ENCODE data around the gene C5orf22.
"Not testable (repeated sequence)": the region's sequence is repeated elsewhere in the genome, so short reads cannot be mapped to it uniquely, and the experiment has no call there.

Gene C5orf22

DNA sequence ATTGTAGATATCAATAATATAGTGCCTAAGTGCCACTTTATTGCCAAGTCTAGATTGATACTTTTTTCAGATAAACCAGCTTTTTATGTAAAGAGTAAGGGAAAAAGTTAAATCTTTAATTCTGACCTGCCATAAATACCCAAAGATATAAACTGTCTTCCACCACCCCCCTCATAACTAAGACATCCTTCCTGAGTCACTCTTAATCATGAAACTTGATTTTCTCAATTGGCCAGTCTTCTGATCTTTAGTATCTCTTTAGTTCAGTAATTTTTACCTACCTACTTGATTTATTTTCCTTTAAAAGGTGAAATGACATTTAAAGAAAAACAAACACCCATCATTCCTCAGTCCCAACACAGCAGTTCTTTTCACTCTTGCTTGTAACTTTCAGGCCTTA is 21.8 kb downstream of the C5orf22 start:
- no peak for DNase-seq (ENCODE audit: low read depth in 3 of 3)

DNA sequence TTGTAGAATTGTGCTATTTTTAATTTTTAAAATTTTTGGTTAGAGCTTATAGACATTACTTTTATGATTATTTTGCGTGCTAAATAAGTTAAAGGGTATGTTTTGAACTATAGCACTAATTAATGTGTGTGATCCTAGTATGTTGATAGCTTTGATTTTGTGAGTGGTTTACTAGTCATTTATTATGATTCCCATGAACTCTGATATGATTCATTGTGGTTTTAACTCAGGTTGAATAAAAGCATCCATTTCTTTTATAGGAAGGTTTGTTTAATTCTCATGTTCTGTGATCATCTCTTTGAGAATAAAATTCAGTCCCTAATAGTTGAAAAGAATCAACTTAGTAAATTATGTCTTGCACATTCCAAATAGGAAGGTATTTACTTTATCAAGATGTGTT is 22.5 kb downstream of the C5orf22 start:
- no peak for DNase-seq (ENCODE audit: low read depth in 3 of 3)

DNA sequence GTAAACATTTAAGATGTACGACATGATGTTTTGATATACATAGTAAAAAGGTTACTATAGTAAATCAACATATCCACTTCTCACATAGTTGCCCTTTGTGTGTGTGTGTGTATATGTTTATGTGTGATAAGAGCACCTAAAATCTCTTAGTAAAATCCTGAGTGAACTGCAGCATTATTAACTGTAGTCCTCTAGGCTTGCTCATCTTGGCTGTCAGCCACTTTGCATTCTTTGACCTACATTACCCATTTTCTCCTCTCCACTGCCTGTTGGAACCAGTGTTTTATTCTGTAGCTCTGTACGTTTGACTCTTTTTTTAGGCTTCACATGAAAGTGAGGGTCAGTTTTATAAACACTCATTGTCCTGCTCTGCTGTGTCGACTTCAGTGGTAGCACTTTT is 24.4 kb downstream of the C5orf22 start:
- DNase-seq (ENCODE audit: low read depth in 3 of 3): no peak

DNA sequence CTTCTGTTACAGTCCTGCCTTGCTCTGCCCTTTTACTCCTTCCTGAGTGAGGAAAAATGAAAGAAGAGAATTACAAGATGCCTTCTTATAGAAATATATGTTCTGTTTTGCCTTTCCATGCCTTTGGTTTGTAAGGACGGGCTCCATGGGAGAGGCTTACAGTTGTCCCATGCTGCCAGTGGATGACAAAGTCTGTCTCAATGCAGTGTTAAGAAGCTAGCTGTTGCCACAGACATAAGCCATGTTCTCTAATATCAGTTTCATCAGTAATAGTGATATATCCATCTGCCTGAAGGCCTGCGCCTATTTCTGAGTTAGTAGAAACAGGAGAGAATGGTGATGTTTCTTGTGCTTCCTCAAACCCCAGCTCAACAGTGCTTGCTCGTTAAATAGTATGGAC is 27.8 kb downstream of the C5orf22 start:
- DNase-seq (ENCODE audit: low read depth in 3 of 3): no peak

DNA sequence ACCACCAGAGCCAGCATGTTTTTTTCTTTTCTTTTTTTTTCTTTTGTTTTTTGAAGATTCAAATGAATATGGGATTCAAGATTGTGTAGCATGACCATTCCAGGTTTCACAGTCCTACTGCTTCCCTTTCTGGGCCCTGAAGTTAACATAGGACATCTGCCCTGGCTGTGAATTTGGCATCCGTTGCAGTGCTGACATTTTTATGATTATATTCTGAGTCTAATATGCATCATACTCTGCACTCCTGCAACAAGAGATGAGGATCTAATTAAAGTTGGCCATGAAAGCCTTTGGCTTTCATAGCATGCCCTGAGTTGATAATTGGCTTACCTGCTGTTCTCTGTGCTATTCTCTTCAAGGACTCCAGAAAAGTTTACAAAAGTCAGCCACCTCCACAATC is 29.8 kb downstream of the C5orf22 start:
- no peak for DNase-seq (ENCODE audit: low read depth in 3 of 3)

DNA sequence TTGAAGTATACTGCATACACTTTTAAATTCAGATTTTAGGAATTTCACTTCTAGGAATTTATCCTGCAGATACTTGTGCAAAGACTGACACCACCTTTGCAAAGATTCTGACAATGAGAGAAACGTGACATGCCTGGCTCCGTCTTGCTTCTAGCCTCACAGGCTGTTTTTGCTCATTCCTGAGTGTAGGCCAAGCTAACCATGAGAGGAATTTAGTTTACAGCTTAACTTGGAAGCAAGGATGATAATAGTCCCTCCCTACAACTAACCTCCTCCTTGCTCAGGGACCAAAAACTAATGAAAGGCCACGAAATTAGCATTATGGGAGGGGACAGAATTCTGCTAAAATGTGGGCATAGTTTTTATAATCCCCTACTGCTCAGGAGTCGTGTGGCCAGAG is 31.1 kb downstream of the C5orf22 start:
- no peak for DNase-seq (ENCODE audit: low read depth in 3 of 3)

DNA sequence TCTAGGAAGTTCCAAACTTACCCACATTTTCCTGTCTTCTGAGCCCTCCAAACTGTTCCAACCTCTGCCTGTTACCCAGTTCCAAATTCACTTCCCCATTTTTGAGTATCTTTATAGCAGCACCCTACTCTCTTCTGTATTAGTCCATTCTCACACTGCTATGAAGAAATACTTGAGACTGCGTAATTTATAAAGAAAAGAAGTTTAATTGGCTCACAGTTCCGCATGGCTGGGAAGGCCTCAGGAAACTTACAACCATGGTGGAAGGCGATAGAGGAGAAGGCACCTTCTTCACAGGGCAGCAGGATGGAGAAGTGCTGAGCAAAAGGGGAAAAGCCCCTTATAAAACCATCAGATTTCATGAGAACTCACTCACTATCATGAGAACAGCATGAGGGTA is 34.3 kb downstream of the C5orf22 start:
- not testable (repeated sequence) for DNase-seq (ENCODE audit: low read depth in 3 of 3)

DNA sequence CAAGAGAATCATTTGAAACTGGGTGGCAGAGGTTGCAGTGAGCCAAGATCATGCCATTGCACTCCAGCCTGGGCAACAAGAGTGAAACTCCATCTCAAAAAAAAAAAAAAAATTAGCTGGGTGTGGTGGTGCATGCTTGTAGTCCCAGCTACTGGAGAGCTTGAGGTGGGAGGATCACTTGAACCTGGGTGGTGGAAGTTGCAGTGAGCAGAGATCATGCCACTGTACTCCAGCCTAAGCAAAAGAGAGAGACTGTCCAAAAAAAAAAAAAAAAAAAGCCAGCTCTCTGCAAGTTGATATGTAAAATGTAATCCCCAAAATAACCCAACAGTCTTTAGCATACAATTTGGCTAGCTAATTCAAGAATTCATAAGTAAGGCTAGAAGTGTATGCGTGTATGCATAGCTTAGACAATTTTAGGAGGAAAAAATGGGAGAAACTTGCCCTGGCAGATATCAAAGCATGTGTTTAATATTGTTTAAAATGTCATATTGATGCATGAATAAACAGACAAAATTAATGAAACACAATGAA is 36.3 kb downstream of the C5orf22 start:
- DNase-seq (ENCODE audit: low read depth in 3 of 3): no peak

DNA sequence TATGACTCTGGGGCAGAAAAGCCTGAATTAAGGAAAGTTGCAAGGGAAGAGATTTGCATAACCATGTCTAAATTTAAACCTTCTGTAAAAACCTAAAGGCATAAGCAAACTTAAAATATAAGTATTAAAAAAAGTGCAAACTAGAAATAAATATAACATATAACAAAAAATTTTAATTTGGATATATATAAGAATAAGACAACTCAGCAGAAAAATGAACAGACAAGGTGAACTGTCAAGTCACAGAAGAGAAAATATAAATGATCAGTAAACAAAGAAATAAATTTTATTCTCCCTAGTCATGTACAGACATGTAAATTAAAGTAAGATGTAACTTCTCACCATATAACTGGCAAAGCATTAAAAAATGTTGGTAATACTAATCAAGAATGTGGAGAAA is 37.0 kb downstream of the C5orf22 start:
- no peak for DNase-seq (ENCODE audit: low read depth in 3 of 3)

DNA sequence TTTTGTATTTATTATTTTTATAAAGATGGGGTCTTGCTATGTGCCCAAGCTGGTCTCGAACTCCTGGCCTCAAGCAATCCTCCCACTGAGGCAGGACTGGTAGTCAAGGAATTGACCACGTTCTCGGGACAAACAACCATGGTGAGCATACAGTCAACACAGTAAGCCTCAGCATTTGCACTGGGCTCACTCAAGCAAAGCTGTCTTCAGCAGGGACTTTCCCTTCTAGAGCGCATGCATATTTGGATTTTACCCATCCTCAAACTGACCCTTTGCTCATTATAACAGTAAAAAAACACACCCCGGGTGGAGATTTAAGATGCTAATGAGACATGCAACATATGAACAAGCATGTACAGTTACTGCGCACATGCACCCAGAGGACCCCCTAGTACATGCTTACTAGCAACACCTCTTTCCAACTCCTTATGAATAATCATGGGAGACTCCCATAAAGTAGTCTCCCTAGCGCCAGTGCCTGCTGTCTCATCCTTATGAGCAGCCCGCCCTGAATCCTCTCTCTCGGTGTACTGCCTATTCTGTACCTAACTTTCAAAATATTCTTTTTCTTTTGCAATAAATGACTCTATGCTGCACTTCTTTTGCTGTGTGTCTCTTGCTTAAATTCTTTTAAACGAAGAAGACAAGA is 41.5 kb downstream of the C5orf22 start:
- no peak for DNase-seq (ENCODE audit: low read depth in 3 of 3)

DNA sequence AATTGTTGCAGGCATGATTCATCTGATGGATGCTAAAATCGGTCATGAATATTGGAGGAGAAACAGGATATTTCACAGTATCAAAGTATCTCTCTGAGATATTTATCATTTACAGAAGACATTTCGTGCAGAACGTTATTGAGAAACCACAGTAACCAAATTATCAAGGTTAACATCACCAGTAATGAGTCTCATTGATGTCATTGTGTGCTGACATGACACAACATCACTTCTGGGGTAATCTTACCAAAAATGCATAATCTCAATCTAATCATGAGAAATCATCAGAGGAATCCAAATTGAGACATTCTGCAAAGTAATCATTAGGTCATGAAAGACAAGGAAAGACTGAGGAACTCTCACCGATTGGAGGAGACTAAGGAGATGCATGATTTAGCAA is 42.7 kb downstream of the C5orf22 start:
- DNase-seq (ENCODE audit: low read depth in 3 of 3): no peak

DNA sequence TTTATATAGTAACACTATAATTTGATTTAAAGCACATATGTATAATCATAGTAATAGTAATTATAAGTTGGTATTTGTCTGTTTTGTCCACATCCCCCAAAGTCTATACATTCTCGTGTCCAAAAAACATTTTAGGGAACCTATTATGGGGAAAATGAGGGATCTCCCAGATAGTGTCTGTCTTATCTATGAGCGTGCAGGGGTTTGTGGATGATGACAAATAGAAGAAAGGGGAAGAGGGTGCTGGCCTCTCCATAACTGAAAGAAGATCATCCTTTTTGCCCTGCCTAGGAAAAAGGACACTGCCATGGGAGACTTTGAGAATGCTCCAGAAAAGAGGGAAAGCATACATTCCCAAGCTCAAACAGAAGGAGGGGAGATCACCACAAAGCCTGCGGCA is 45.3 kb downstream of the C5orf22 start:
- DNase-seq (ENCODE audit: low read depth in 3 of 3): no peak

DNA sequence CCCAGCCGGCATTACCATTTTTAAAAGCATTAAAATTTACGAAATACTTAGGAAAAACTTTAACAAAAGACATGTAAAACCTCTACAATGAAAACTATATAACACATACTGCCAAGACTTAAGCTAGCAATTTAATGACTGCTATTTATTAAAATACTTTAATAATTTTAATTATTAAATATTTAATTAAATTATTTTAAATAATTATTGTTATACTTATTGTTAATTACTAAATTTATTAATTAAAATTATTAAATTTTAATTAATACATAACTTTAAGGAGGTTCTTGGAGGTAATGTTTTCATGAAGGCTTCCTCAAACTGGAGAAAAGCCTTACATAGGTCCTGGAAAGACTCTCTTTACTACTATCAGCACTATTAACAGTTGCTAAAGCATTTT is 47.5 kb downstream of the C5orf22 start:
- DNase-seq (ENCODE audit: low read depth in 3 of 3): no peak

DNA sequence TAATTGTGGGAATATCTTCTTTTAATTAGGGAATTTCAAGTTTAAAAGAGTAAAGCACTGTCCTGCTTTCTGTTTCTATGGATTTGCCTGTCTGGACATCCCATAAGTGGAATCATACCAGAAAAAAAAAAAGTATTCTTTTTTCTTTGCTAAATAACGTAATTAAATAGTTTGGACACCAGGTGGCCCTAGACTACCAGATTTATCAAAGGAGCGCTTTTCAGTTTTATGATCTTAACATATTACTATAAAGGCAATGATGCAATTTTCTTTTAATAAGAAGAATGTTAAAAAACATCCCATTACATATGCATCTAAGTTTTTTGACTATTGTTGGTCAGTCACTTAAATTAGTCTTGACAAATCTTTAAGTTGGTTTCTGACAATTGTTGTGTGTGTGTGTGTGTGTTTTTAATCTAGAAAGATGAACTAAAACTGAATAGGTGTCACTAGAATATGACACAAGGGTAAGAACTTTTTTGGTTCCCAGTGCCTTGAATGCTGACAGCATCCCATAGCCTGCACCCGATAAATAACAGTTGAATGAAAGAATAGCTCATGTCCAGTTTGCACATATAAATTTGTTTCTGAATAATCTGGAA is 49.5 kb downstream of the C5orf22 start:
- DNase-seq (ENCODE audit: low read depth in 3 of 3): no peak

DNA sequence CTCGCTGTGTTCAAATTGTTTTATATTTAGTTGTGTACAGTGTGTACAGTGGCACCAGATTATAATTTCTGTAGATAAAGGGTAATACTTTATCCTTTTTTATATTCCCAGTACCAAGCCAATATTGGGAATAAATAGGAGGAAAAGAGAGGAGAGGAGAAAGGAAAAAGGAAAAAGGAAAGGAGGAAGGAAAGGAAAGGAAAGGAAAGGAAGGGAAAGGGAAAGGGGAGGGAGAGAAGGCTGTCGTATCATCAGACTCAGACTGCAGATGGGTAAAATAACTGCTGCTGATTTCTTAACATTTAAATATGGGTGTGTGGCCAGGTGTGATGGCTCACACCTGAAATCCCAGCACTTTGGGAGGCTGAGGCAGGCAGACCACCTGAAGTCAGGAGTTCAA is 51.0 kb downstream of the C5orf22 start:
- DNase-seq (ENCODE audit: low read depth in 3 of 3): no peak

DNA sequence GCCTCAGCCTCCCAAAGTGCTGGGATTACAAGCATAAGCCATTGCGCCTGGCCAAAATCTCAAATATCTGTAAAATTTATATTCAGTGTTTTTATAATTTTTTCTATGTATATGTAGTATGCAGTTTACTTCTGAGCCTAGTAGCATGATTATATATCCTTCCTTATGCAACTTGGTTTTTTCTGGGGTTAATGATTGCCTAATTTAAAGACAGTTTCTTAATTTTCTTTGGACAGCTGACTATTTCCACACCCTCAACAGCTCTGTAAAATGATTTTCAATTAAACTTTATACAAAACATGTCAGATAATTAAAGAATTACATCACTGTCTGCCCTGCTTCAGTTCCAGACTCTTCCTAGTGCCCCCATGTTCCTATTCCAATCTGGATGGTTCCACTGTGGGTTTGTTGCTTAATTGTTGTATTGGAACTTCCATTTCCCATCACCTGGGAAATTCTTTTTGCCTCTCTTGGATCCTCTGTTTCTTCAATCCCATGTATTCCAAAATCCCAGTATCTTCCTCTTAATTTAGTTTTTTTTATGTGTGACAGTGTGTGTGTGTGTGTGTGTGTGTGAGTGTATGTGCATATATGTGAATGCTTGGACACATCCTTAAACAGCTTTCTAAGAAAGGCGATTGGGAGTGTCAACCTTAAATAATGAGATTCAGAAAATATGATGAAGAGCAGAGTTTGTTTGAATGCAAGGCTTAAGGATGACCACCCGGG is 53.2 kb downstream of the C5orf22 start:
- DNase-seq (ENCODE audit: low read depth in 3 of 3): no peak

DNA sequence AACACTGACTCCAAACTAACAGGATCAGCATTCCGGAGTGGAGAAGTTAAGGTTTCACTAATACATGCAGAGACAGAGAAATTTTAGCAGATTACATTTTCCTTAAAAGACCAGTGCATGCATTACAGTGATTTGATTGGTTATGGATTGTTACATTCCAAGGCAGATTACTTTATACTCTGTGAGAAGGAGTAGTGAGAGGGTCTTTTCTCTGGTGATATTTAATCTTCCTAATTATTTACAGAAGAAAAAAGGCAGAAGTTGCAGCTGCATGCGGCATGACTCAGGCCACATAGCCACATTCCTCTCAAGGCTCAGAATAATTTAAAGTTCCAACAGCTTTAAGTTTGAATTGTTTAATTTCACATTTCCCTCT is 53.8 kb downstream of the C5orf22 start:
- DNase-seq (ENCODE audit: low read depth in 3 of 3): no peak

DNA sequence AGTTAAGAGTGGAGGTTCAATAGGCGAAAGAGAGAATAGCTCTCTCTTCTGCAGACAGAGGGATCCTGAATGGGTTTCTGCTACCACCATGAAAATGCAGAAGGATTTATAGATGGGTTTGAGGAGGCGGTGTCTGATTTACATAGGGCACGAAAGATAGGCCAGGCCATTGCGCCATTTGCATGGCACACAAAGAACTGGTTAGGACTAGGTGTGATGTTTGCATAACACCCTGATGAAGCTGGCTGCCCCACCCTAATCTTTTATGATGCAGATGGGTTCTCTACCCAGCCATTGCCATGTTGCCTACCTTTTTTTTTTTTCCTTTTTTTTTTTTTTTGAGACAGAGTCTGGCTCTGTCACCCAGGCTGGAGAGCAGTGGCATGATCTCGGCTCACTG is 55.4 kb downstream of the C5orf22 start:
- DNase-seq (ENCODE audit: low read depth in 3 of 3): no peak

DNA sequence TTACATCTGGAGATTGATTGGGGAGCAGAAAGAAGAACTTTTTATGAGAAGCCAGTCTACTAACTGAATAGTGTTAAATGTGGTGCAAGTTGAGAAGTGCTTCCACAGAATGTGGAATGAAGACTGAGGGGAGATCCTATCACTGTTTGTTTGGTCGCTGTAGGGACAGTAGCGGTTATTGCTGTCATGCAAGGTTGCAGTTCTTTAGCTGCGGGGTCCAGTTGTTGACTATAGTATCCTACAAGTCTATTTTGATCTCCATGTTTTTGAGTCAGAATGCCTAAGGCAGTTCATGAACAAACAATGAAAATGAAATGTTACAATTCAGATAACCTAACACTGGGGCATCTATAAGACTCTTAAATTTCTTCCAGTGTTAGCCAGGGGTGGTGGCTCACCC is 61.6 kb downstream of the C5orf22 start:
- DNase-seq (ENCODE audit: low read depth in 3 of 3): no peak

DNA sequence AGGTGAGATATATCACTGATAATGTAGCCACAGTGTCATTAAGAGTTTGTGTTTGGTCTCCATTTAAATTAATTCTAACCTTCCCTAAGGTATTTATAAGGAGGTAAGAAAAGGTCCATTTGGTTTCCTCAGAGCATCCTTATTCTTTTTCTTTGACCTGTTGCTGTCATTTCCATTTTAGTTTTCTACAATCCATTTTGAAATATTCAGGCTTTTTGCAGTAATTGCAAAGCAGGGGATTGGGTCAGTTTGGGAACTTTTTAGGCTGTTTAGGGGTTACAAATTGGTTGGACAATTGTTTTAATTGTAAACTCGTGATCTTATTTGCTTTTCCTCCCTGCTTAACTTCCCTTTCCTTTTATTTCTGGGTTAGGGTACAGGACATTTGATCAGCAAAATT is 64.3 kb downstream of the C5orf22 start:
- no peak for DNase-seq (ENCODE audit: low read depth in 3 of 3)

DNA sequence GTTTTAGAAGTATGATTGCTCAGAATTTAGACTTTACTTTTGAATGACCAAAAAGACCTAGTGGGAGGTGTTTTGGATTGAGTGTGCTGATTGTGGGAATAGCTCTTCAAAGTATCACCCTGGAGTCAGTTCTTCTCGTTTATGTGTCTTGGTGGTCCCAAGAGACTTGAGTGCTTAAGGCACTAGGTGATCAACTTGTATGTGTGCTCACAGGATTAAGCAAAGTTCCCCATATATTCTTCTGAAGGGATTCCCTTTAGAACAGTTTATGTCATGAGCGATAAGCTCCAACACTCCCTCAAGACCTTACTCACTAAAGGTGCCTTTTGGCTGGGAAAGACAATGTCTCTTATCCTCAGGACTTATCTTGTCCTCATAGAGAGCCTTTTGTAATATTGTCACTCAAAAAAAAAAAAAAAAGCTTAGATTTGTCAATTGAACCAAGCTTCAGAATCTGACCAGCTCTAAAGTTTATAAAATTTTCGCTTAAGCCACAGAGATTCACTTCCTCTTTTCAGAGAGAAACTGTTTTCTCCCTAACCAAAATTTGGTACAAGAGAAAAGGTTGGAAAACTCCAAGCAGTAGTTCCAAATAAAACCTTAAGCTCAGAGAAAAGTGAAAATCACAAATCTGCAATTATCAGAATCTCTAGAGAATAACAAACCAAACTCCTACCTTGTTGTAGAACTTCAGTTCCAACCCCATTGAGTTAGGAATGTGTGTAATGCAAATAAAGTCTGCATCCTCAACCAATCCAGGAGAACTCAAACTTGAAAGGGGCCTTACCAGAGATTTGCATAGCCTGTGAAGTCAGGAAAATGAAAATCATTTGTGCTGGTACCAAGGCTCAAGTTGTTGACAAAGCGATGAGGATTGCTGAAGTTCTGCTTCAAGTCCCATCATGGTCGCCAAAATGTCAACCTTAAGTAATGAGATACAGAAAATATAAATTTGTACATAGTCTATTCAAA is 66.8 kb downstream of the C5orf22 start:
- no peak for DNase-seq (ENCODE audit: low read depth in 3 of 3)

DNA sequence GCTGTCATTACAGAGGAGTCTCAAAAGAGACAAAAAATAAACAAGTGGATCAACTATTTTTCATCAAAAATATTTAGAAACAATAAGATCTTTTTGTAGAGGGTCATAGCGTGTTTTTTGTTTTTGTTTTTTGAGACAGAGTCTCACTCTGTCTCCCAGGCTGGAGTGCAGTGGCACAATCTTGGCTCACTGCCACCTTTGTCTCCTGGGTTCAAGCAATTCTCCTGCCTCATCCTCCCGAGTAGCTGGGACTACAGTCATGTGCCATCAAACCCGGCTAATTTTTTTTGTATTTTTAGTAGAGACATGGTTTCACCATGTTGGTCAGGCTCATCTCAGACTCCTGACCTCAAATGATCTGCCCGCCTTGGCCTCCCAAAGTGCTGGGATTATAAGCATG is 70.2 kb downstream of the C5orf22 start:
- DNase-seq (ENCODE audit: low read depth in 3 of 3): not testable (repeated sequence)

Data from stimulated activated CD4-positive, alpha-beta T cell treated with anti-CD3 and anti-CD28 coated beads, TNF-alpha, amount 100 ng/mL, for 4 hours (primary cell).